ENCODE data around the gene ADCY2. TPM values are rescaled to one million over a fixed set of nuclear protein-coding genes. Genes with fewer than 3 reads are reported as not detected.

ADCY2 gene
- total RNA-seq, 1 donor from 2014 or later: not detected

DNA sequence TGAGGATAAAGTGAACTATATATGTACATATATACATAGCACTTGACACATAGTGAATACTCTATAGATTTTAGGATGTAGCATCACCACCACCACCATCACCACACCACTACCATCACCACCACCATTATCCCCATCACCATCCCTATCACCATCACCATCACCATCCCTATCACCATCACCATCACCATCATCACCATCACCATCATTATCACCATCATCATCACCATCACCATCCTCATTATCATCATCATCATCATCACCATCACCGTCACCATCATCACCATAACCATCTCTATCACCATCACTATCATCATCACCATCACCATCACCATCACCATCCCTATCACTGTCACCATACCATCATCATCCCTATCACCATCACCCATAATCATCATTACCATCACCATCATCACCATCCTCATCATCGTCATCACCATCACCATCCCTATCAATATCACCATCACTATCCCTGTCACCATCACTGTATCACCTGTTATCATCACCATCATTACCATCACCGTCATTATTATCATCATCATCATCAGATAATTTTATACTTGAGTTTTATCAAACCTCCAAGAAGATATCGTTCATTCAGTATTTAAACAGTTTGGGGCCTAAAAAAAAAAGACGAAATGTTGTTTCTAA lies 345.6 kb downstream of the ADCY2 start:
- DNase-seq (ENCODE audit: low read depth in 2 of 2): no peak

DNA sequence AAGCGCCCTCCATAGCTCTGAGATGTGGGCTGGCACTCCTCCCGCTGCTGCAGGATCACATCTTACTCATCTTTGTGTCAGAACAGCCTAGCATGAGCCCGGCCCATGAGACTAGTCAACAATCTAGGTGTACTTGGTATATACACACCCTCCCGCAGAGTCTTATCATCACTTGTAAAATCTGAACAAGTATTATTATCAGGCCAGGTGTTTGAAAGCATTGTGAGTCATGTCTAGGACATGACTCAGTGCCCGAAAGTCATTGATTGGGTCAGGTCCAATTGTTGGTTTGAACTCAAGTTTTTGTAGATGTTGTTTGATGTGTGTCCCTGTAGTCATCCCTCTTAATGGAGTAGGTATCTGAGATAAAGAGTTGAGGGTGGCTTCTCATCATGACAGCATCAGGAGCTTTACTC lies 346.3 kb downstream of the ADCY2 start:
- no peak for DNase-seq (ENCODE audit: low read depth in 2 of 2)

DNA sequence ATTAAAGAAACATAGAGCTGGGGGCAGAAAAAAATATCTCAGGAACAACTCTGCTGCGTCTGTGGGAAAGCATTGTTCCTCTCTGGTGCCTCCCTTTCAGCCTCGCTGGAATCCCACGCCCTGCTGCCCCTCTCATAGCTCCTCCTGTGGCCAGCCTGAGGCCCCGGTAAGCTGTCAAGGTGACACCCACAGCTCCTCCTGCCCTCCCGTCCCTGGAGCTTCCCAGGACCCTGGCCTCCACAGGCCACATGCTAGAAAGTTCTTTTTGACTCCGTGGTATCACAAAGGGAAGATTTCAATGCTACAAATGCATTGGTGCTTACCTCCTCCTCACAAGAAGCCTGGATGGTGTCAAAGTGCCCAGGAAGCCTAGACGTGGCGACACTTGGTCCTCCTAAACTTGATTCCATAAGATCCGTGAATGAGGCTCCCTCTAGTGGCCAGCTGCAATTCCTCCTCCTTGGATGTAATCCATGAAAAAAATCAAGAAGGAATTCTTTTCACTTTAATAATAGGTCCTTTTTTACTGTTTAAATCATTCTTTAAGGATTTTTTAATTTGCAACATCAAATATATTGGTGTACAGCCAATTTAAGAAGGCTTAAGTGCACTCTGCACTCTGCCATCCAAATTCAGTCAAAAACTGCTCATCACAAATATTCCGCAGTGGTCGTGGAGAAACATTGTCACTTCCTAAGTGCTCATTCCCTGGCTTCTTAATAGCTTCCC lies 350.1 kb downstream of the ADCY2 start:
- peak; percentile 70 to 75 for DNase-seq (ENCODE audit: low read depth in 2 of 2)

DNA sequence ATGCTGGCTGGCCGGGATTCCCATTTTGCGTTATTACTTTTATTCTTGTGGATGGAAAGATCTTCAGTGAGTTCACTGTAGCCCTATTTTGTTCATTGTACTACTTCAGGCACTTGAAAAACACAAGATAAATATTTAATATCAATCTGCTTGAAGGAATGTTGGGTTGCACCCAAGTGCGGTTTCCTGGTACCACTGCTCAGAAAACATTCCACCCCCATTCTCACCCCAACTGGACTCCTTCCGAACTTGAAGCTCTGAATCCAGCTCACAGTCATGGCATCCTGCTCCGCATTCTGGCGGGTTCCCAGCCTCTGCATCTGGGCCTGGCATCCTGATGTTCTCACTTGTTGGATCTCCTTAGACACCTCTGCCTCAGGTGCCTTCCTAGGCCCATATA lies 351.8 kb downstream of the ADCY2 start:
- DNase-seq (ENCODE audit: low read depth in 2 of 2): no peak

DNA sequence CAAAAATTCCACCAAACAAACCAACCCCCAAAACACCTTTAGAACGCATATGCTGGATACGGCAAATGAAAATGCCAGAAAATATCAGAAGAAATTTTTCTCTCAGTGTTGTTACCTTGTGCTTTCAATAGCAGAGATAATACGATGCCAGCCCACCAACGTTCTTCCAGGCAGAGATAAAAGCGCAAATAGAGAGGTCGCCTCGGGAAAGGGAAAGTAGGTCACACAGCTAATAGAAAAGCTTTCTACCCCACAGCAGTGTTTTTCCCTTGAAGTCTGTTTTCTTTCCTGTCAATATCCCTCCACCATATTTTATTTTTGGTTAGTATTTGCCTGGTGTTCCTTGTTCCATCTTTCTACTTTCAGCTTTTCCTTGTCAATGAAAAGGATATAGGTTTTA lies 353.7 kb downstream of the ADCY2 start:
- no peak for DNase-seq (ENCODE audit: low read depth in 2 of 2)

DNA sequence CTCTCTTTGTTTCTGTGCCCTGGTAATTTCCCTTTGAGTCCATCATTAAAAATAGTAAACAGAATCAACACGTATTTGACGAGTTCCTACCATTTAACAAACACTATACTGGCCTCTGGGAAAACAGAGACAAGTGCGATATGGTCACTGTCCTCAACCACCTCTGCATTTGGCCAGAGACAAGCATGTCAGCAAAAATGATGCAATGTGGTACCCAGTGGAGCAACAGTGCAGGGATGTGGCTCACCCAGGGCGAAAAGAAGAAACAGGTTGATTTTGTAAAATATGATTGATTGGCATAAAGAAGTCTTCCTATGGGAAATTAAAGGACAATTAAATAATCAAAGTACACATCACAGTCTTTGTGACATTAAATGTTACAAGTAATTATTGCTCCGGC lies 355.9 kb downstream of the ADCY2 start:
- no peak for DNase-seq (ENCODE audit: low read depth in 2 of 2)

DNA sequence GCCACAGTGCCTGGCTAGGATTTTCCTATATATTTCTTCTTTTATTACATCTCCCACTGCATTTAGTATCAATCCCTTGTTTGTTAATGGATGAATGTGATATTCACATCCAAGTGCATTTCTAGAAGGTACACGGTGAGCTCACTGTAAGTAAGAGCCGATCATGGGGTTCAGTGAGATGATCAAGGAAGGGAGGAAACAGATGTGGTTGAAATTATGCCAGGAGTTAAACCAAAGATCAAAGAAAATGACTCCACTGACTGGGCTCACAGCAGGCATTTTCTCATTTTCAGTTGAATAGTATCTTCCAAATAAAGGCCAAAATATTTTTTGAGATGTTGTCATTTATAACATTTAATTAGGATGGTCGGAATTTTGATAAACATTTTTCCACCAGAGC lies 357.2 kb downstream of the ADCY2 start:
- DNase-seq (ENCODE audit: low read depth in 2 of 2): no peak

DNA sequence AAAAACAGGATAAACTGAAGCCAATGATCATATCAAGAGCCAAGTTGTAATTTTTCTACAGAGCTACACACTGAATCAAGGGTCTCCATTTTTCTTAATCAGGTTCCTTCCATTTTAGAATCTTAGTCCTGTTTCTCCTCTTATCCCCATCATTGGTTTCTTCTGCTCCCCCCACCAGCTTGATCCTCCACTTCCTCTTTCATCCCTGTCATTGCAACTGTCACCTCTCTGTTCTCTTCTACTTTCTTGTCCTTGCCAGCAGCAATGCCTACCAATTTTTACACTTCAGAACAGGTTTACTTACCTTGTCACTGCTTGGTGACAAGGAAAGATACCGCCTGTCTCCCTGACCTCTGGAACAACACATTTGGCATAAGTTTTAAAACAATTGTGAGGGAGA lies 357.7 kb downstream of the ADCY2 start:
- no peak for DNase-seq (ENCODE audit: low read depth in 2 of 2)

DNA sequence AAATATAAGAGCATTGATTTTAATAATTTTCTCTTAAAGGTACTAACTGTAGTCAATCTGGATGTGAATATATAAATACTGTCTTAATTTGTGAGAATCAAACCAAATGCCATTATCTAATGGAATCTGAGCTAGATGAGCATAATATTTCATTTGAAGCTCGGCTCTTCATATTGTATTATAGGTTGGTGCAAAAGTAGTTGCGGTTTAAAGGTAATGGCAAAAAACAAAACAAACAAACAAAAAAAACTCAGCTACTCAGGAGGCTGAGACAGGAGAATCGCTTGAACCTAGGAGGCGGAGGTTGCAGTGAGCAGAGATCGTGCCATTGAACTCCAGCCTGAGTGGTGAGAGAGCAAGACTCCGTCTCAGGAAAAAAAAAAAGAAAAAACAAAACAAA lies 358.6 kb downstream of the ADCY2 start:
- DNase-seq (ENCODE audit: low read depth in 2 of 2): no peak

DNA sequence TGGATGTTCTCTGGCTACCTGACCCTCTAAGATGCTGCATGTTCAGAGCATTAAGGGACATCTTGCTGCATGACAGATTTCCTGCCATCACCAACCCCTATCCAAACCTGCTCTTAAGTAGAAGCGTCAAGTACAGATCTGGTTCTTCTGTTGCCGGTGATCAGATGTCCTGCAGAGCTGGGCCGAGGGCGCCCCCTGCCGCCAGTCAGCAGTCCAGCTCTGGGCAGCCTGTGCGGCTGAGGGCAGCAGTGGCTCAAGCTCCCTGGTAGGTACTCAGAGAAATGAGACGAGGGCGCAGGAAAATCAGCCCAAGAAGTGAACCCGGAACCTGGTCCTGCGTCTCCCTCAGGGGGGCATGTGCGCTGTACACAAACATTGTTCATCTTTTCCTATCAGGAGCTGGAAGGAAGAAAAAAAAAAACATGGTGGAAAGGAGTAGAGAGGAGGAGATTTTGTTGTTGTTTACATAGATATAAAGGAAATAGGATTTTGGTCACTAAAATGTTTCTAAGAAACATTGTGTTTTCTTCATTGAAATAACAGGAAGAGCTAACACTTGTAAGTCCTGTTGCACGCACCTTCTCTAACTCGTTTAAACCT lies 359.2 kb downstream of the ADCY2 start:
- peak; percentile 58 to 59 for DNase-seq (ENCODE audit: low read depth in 2 of 2)

DNA sequence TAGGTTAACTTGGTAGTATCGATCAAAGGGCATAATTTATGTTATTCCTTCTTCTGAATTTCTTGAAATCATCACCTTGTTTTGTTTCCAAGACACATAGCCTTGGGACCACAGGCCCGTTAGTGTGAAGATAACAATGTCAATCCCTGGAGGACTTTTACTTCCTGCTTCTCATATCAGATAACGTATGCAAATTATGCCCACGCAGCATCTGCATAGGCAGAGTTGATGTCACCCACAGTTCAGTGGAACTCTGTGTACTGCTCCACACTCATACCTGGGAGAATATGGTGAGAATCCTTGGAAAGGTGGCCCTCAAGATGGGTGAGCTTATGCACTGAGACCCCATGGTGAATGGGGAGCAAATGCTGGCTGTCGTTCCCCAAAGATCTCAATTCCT lies 360.0 kb downstream of the ADCY2 start:
- DNase-seq (ENCODE audit: low read depth in 2 of 2): no peak

DNA sequence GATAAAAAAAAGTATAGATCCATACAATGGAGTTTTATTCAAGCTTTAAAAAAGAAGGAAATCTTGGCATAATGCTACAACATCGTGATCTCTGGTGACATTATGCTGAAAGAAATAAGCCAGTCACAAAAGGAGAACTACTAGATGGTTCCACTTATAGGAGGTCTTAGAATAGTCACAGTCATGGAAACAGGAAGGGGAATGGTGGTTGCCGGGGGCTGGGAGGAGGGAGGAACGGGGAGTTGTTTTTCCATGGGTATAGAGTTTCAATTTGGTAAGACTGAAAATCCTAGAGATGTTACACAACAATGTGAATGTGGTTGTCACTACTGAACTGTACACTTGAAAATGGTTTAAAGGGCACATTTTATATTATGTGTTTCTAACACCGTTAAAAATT lies 360.5 kb downstream of the ADCY2 start:
- DNase-seq (ENCODE audit: low read depth in 2 of 2): no peak

DNA sequence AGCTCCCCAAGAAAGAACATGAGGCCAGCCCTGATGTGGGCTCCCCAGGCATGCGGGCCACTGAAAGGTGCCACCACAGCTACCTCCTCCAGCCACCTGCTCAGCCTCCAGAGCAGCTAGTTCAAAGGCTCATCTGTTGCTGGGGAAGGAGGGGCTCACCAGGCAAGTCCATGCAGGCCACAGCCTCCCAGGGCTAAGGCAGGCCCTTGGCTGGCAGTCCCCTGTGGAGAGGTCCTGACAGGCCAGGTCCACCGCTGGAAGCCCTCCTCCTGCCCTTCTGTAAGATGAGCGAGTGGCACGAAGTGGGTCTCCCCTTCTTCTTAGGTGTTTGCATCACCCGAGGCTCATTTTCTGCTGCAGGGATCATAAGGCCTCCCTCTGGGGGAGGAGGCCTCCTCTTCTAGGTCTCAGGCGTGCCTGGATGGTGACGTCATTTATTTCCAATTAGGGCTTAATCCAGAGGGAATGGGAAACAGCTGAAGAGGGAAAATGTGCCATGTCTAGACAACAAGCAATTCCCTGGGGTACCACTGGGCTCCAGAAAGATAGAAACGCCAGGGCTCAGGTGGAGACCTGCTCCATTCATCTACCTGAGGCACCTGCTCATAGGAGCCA lies 363.4 kb downstream of the ADCY2 start:
- no peak for DNase-seq (ENCODE audit: low read depth in 2 of 2)

DNA sequence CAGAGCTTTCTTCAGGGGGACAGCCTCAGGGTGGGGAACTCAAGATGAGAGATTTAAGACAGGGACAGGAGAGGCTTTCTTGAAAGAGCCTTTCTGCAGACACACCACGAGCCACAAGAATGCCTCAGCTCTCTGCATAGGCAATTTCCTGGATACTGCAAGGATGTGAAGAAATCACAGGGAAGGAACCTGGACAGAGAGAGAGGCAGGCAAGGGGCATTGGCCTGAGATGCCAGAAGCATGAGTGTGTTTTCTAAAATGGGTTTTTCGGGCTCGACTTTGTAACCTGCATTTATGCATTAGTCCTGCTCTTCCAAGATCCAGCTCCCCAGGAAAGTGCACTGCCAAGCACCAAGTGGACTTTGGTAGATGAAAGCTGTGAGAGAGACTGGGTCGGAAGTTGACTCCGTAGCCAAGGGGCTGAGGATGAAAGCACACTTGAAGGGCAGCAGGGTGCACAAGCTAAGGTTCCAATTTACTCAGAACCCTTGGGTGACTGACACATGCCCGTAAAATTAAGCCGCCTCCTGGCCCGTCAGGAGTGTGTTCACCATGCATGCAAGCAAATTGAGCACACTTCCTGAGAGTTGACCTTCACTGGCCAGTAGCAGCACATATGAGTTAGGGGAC lies 364.1 kb downstream of the ADCY2 start:
- no peak for DNase-seq (ENCODE audit: low read depth in 2 of 2)

DNA sequence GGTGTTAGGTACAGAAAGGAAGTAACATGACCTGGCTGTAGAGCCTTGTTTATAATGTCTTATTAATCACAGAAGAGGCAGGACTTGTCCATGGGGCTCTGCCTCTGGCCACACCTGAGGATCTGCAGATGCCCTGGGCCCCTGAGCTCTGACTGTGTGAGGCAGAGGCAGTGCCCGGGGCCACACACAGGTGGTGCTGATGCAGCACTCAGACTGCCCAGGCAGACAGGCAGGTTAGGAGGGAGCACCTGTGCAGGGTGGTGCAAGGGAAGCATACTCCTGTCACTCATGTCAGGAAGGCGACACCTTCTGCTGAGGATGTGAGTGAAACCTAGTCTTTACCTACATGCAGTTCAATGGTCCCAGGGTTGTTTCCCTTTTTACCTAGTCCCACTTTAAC lies 366.3 kb downstream of the ADCY2 start:
- DNase-seq (ENCODE audit: low read depth in 2 of 2): no peak

DNA sequence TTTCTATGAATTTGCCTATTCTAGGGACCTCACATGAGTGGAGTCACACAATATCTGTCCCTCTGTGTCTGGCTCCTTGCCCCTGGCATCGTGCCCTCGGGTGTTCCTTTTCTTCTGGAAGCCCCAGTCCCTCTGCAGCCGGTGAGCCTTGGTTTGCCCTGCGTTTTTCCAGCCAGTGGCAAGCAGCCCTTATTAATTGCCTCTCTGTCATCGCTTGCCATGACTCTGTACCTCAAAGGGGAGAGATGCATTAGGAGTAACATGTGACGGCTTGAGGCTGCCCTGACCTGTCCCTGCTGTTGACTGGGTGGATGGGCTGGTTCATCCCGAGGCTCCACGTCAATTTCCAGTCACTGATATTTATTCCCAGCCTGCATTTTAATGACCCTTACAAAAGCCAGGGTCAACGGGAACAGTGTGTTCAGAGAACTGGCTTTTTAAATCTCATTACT lies 367.7 kb downstream of the ADCY2 start:
- DNase-seq (ENCODE audit: low read depth in 2 of 2): no peak

DNA sequence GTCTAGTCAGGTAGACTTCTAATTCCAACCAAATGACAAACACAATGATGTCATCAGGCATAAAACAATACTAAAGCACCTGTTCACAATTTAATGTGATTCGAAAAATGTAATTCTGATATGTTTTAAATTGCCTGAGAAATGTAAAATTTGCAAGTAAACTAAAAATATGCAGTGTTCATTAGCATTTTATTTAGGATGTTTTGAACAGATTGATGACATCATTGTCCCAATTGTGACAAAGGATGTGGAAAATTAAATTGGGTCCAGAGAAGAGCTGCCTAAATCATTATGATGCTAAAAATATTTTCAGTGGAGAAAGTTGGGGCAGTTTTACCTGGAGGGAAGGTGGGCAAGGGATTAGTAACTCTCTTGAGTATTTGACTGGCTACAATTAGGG lies 368.5 kb downstream of the ADCY2 start:
- DNase-seq (ENCODE audit: low read depth in 2 of 2): no peak

DNA sequence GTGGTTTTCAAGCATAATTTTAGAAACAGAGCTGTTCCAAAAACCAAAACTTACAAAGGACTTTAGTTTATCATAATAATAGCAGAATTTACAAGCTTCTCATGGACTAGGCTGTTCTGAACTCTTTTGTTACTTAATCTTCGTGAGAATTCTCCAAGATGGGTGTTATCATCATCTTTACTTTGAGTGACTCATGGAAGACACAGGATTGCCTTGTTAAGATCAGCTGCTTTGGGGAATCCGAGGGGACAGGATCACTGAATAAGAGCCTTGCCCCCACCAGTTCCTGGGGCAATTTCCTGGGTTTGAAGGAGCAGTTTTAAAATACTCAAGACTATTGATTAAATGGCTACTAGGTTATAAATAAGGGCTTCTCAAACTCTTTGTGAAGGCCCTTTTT lies 374.5 kb downstream of the ADCY2 start:
- DNase-seq (ENCODE audit: low read depth in 2 of 2): no peak

DNA sequence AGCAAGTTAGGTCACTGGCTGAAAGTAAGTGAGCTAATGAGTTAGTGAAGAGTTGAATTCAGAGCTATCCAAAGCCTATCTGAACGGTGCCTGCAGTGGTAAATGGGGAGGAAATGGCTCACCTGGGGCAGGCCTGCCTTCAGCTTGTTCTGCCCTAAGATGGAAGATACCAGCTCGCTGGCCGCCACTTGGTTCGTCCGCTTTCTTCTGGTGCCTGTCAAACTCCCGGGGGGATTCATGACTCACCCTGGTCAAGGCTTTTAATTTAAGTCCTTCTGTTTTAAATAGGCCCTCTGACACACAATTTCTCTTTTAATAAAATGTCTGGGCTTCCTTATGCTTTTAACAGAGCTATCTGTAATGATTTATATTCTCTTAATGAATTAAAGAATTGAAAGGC lies 376.2 kb downstream of the ADCY2 start:
- no peak for DNase-seq (ENCODE audit: low read depth in 2 of 2)

DNA sequence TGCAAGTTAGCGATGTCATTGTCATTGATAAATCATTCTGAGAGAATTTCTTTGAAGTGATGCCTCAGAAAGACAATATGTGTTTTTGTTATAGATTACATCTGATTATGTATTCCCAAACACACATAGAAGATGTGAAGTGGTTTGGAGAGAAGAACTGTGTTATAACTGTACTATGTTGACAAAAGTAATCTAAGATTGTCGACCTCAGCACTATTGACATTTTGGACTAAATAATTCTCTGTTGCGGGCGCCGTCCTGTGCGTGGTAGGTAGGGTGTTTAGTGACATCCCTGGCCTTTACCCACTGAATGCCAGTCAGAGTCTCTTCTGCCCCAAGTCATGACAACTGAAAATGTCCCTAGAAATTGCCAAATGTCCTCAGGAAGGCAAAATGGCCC lies 377.2 kb downstream of the ADCY2 start:
- DNase-seq (ENCODE audit: low read depth in 2 of 2): no peak

DNA sequence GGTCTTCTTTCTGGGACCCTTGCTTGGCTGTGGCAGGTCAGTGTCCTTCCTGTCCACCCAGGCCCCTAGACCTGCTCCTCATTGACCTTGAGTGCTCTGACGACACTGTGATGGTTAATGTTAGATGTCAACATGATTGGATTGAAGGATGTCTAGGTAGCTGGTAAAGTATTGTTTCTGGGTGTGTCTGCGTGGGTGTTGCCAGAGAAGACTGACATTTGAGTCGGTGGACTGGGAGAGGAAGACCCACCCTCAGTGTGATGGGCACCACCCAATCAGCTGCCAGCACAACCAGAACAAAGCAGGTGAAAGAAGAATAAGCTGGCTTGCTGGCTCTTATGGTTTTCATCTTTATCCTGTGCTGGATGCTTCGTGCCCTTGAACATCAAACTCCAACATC lies 380.5 kb downstream of the ADCY2 start:
- DNase-seq (ENCODE audit: low read depth in 2 of 2): no peak

Data from lung microvascular endothelial cell (primary cell).